PC-3 (cell line): Measurements from ENCODE around the gene STAT4. TPM values are rescaled to one million over a fixed set of nuclear protein-coding genes. Genes with fewer than 3 reads are reported as not detected.
A peak's percentile ranks its signal among the peaks of the same experiment; 100 is the strongest.

Experiments used
- ATAC-seq: fragments of 200-7000 bp; cut with Tn5 transposase; 2 replicates; pipeline ENCODE4 v1.9.1; 2020; ENCODE audit warnings: mild to moderate bottlenecking, moderate library complexity
- BruUV-seq: library from RNA; stranded (reverse); fragments of 400-500 nt; replicated peaks from 2 replicates; lab custom pipeline; 2021; lab: Mats Ljungman, UMichigan
- CTCF ChIA-PET: fragments of 300-600 bp; sonication (Branson Sonifier 250); formaldehyde crosslinking; loops from one replicate; lab custom pipeline; 2022; ENCODE audit warnings: antibody characterized with exemption; lab: Charles Lee
- POLR2A ChIA-PET: fragments of 300-600 bp; sonication (Branson Sonifier 250); formaldehyde crosslinking; loops from one replicate; lab custom pipeline; 2022; ENCODE audit warnings: antibody characterized with exemption; ENCODE audit not compliant: unreplicated experiment; lab: Charles Lee
- DNase-seq: peaks from one replicate; pipeline ENCODE4 v3.0.0-alpha.2; 2015
- H2AFZ ChIP-seq: fragments of 300-600 bp; sonication (generic); 2 replicates; pipeline ENCODE4 v1.6.0; 2016; ENCODE audit warnings: antibody characterized with exemption, low read length
- H3F3A ChIP-seq: fragments of 300-600 bp; sonication (generic); one replicate; pipeline ENCODE4 v1.6.0; 2017; ENCODE audit warnings: antibody characterized with exemption, low read length, control low read depth, mild to moderate bottlenecking; ENCODE audit not compliant: unreplicated experiment
- H3K27ac ChIP-seq: fragments of 300-600 bp; sonication (generic); 2 replicates; pipeline ENCODE4 v1.5.1; 2016; ENCODE audit warnings: mild to moderate bottlenecking, low read length
- H3K27me3 ChIP-seq: fragments of 300-600 bp; sonication (generic); 2 replicates; pipeline ENCODE4 v1.6.1; 2016; ENCODE audit warnings: low read length, mixed read lengths
- H3K36me3 ChIP-seq: fragments of 300-600 bp; sonication (generic); 2 replicates; pipeline ENCODE4 v1.6.1; 2016; ENCODE audit warnings: low read depth, mixed run types, low read length, mixed read lengths
- H3K4me1 ChIP-seq: fragments of 300-600 bp; sonication (generic); 2 replicates; pipeline ENCODE4 v1.5.1; 2016; ENCODE audit warnings: low read length; ENCODE audit not compliant: insufficient read depth
- H3K4me2 ChIP-seq: fragments of 300-600 bp; sonication (generic); 2 replicates; pipeline ENCODE4 v1.6.0; 2016; ENCODE audit warnings: low read length
- H3K4me3 ChIP-seq: fragments of 300-600 bp; sonication (generic); 2 replicates; pipeline ENCODE4 v1.5.1; 2016; ENCODE audit warnings: mild to moderate bottlenecking, low read length, mixed read lengths
- H3K79me2 ChIP-seq: fragments of 300-600 bp; sonication (generic); 2 replicates; pipeline ENCODE4 v1.6.1; 2017; ENCODE audit warnings: low read length, mixed read lengths
- H3K9ac ChIP-seq: fragments of 300-600 bp; sonication (generic); 2 replicates; pipeline ENCODE4 v1.6.0; 2016; ENCODE audit warnings: mild to moderate bottlenecking, low read length
- H3K9me2 ChIP-seq: fragments of 300-600 bp; sonication (generic); replicated peaks from 2 replicates; pipeline ENCODE4 v1.6.1; 2016; ENCODE audit warnings: mixed run types, low read length, mixed read lengths
- H3K9me3 ChIP-seq: fragments of 300-600 bp; sonication (generic); 2 replicates; pipeline ENCODE4 v1.6.1; 2016; ENCODE audit warnings: low read length, mixed read lengths
- H4K20me1 ChIP-seq: fragments of 300-600 bp; sonication (generic); 2 replicates; pipeline ENCODE4 v1.6.1; 2016; ENCODE audit warnings: low read length, mixed read lengths
- EZH2 ChIP-seq: fragments of 300-600 bp; sonication (generic); IDR thresholded peaks from one replicate; pipeline ENCODE4 v1.6.1; 2017; ENCODE audit warnings: antibody characterized with exemption, mild to moderate bottlenecking, low read length; ENCODE audit not compliant: unreplicated experiment
- EZH2phosphoT487 ChIP-seq: fragments of 300-600 bp; sonication (generic); IDR thresholded peaks from 2 replicates; pipeline ENCODE4 v1.6.1; 2018; ENCODE audit warnings: mild to moderate bottlenecking, antibody characterized with exemption, low read length, borderline replicate concordance
- intact Hi-C: fragments of 100-400 bp; cut with micrococcal nuclease; formaldehyde crosslinking; loops from 2 replicates; pipeline ENCODE4 v1.9.0; 2023
- total RNA-seq: library from RNA; depleted of rRNA; stranded (reverse); fragments of >200 nt; gene quantifications from 2 replicates; pipeline ENCODE4 v1.2.3, GENCODE V29; 2014
- TF ChIP-seq, protein P1 (sequence below): fragments of 300-600 bp; sonication (generic); conservative IDR thresholded peaks from 2 replicates; pipeline ENCODE4 v1.5.1; 2017; ENCODE audit warnings: antibody characterized with exemption, low read depth, mild to moderate bottlenecking, low read length

The STAT4 gene
- total RNA-seq, 1 experiment from 2014 or later, result 1.6 TPM

DNA sequence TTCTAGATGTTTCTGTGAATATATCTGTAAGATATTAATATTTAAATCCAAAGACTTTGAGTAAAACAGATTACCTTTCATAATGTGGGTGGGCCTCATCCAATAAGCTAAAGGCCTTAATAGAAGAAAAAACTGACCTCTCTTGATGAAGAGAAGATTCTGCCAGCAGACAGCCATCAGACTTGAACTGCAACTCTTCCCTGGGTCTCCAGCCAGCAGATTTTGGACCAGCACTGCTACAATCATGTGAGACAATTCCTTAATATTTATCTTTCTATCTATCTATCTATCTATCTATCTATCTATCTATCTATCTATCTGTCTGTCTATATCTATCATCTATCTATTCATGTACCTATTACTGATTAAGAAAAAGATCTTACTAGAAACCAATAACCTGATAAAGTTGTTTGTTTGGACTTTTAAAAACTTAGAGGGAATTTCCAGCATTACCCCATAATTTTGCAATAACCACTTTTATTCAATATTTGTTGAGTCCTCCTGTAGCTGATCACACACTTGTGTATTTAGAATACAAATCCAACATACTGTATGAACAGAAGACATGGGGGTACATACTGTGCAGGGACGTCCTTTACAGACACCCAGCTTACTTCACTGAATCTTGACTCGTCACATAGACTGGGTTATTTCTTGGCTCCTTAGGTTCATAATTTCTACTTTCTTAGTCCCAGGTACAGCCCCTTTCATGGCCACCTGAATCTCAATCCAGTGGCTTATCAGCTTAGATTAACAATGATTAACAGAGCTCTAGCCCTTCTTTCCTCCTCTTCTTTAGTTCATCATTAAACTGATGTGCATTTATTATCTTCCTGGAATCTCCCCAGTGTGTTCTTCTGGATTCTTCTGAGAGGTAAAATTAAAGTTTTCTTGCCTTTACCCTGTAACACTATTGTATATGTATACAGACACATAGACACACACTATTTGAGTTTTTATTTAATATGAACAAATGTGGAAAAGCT is 27.2 kb upstream of the STAT4 start:
- H3K4me1 ChIP-seq, result peaks cover 38% of the 10 kb centered on the region
- CTCF ChIA-PET, result no interaction called here
- POLR2A ChIA-PET, result interaction anchor here (0.7 kb wide), 1 partner anchor 310 kb away, joined by 3 read pairs; no protein-coding TSS in a partner anchor
- DNase-seq, result no peak
- H4K20me1 ChIP-seq, result no peaks in the 10 kb centered on the region
- no peak overlapping the region for H2AFZ ChIP-seq
- BruUV-seq, result no TSS peak
- H3K4me2 ChIP-seq, result peak overlapping the region; percentile 7; the same call in 1 of the 2 replicates
- no peak overlapping the region for H3K4me3 ChIP-seq
- H3K9me2 ChIP-seq, result 0 out of 2 replicates have a peak, but pooled peaks cover 3% of the 10 kb centered on the region
- intact Hi-C loops, result loop anchor here (1.0 to 10.0 kb wide), 2 partner anchors 41 to 507 kb away; no protein-coding TSS in a partner anchor
- no peak for ATAC-seq
- H3K36me3 ChIP-seq, result no peaks in the 10 kb centered on the region
- H3K9ac ChIP-seq, result no peak overlapping the region
- no peaks in the 10 kb centered on the region for H3F3A ChIP-seq
- H3K9me3 ChIP-seq, result no peaks in the 10 kb centered on the region
- no peaks in the 10 kb centered on the region for H3K27me3 ChIP-seq
- H3K27ac ChIP-seq, result peak overlapping the region; percentile 42
- H3K79me2 ChIP-seq, result no peaks in the 10 kb centered on the region
- no peak for TF ChIP-seq EZH2

DNA sequence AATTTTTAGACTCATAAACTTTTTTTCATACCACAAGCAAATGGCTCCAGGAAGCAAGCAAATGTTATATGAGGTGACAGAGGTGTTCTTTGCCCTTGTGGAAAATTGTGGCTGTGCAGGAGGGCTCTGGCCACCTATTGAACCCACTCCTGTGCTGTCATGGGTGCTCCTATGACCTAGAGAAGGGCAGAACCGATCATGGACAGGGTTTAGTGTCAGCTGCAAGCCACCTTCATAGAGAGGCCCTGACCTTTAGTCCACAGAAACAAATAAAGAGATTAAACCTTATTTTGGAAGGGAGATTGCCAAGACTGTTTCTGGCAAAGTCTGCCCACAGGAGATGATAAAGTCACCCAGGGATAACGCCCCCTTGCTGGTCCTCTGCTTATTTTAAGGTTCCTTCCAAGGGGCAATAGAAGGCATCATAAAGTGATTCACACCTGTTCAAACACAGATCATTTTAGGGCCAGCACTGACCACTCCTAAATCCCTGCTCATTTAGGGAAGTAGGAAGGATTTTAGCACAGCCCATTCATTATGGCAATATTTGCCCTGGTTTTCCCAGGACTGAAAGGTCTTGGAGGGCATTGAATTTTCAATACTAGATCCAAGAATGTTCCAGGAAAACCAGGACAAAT is 26.1 kb upstream of the STAT4 start:
- H3K36me3 ChIP-seq, result no peaks in the 10 kb centered on the region
- H3K9ac ChIP-seq, result no peak overlapping the region
- no peak overlapping the region for H2AFZ ChIP-seq
- no peaks in the 10 kb centered on the region for H3K9me3 ChIP-seq
- no peaks in the 10 kb centered on the region for H3K9me2 ChIP-seq
- TF ChIP-seq, protein P1, sequence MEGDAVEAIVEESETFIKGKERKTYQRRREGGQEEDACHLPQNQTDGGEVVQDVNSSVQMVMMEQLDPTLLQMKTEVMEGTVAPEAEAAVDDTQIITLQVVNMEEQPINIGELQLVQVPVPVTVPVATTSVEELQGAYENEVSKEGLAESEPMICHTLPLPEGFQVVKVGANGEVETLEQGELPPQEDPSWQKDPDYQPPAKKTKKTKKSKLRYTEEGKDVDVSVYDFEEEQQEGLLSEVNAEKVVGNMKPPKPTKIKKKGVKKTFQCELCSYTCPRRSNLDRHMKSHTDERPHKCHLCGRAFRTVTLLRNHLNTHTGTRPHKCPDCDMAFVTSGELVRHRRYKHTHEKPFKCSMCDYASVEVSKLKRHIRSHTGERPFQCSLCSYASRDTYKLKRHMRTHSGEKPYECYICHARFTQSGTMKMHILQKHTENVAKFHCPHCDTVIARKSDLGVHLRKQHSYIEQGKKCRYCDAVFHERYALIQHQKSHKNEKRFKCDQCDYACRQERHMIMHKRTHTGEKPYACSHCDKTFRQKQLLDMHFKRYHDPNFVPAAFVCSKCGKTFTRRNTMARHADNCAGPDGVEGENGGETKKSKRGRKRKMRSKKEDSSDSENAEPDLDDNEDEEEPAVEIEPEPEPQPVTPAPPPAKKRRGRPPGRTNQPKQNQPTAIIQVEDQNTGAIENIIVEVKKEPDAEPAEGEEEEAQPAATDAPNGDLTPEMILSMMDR, result no peak
- TF ChIP-seq EZH2phosphoT487 (no peak), EZH2 (no peak)
- CTCF ChIA-PET, result interaction anchor here (0.6 kb wide), 1 partner anchor 42 kb away, joined by 3 read pairs; no protein-coding TSS in a partner anchor
- no peaks in the 10 kb centered on the region for H4K20me1 ChIP-seq
- H3K27ac ChIP-seq, result peak overlapping the region; percentile 42
- ATAC-seq, result peak; percentile 78
- H3K4me3 ChIP-seq, result no peak overlapping the region
- peak; percentile 66 for DNase-seq
- no peaks in the 10 kb centered on the region for H3K27me3 ChIP-seq
- H3K4me1 ChIP-seq, result peaks cover 47% of the 10 kb centered on the region
- H3F3A ChIP-seq, result no peaks in the 10 kb centered on the region
- H3K4me2 ChIP-seq, result peak overlapping the region; percentile 7
- intact Hi-C loops, result loop anchor here (1.0 to 10.0 kb wide), 2 partner anchors 42 to 508 kb away; no protein-coding TSS in a partner anchor
- H3K79me2 ChIP-seq, result no peaks in the 10 kb centered on the region
- POLR2A ChIA-PET, result no interaction called here
- BruUV-seq, result no TSS peak

DNA sequence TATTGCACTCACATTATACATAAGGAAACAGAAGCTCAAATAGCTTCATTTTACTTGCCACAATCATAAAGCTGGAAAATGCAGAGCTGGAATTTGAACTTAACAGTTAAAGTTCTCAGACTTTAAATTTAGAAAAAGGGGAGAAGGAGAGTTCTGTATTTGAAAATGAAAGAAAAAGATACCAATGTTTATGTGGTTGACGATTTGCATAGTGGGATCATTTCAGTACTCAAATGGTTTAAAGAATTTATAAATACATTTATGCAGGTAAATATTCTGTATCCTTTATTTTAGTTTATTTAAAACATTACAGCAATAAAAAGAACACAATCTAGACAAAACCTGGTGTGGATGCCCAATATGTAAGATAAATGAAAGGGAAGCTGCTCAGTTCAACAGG is 25.5 kb upstream of the STAT4 start:
- no peaks in the 10 kb centered on the region for H3K9me3 ChIP-seq
- H3F3A ChIP-seq, result peaks cover 4% of the 10 kb centered on the region
- no peaks in the 10 kb centered on the region for H4K20me1 ChIP-seq
- no peak for DNase-seq
- no peak for TF ChIP-seq EZH2
- no peak for TF ChIP-seq EZH2phosphoT487
- TF ChIP-seq, protein P1, result no peak
- no peaks in the 10 kb centered on the region for H3K27me3 ChIP-seq
- no peak overlapping the region for H3K27ac ChIP-seq
- no peak for ATAC-seq
- no peaks in the 10 kb centered on the region for H3K9me2 ChIP-seq
- peaks cover 53% of the 10 kb centered on the region for H3K4me1 ChIP-seq
- no peak overlapping the region for H3K9ac ChIP-seq
- no peaks in the 10 kb centered on the region for H3K79me2 ChIP-seq
- CTCF ChIA-PET, result interaction anchor here (0.6 kb wide), 1 partner anchor 43 kb away, joined by 3 read pairs; no protein-coding TSS in a partner anchor
- no peak overlapping the region for H2AFZ ChIP-seq
- H3K4me3 ChIP-seq, result no peak overlapping the region
- H3K4me2 ChIP-seq, result 0 out of 2 replicates have a peak overlapping the region, but pooled peaks have one; percentile 7
- intact Hi-C loops, result loop anchor here (10.0 kb wide), 1 partner anchor 508 kb away; no protein-coding TSS in a partner anchor
- POLR2A ChIA-PET, result interaction anchor here (0.7 kb wide), 1 partner anchor 1736 kb away, joined by 4 read pairs; no protein-coding TSS in a partner anchor
- H3K36me3 ChIP-seq, result no peaks in the 10 kb centered on the region
- no TSS peak for BruUV-seq
